ENCODE data around the gene MAP3K4. TPM values are rescaled to one million over a fixed set of nuclear protein-coding genes. Genes with fewer than 3 reads are reported as not detected.

The MAP3K4 gene
- total RNA-seq, 1 donor from 2014 or later: 47.7 TPM

GRCh38 chr6:161082215-161082614 is 90.6 kb downstream of the MAP3K4 start:
- H3K36me3 ChIP-seq: peaks cover 87% of the 10 kb centered on the region
- intact Hi-C loops (cut with DNase I): no loop called here

GRCh38 chr6:161085246-161085645 is 93.7 kb downstream of the MAP3K4 start:
- no peak overlapping the region for H3K4me3 ChIP-seq
- no peaks in the 10 kb centered on the region for H3K27me3 ChIP-seq
- no peak for DNase-seq
- intact Hi-C loops (cut with DNase I): no loop called here
- H3K27ac ChIP-seq: no peak overlapping the region
- no peak for TF ChIP-seq CTCF (IDR thresholded peaks at IDR 0.05)
- ATAC-seq: no peak
- H3K9me3 ChIP-seq: no peaks in the 10 kb centered on the region
- peaks cover 97% of the 10 kb centered on the region for H3K36me3 ChIP-seq
- H3K4me1 ChIP-seq: no peaks in the 10 kb centered on the region

More at GRCh38 chr6:161082215-161082614, 90.6 kb downstream of the MAP3K4 start:
- H3K4me3 ChIP-seq: no peak overlapping the region
- H3K27me3 ChIP-seq: no peaks in the 10 kb centered on the region
- no peaks in the 10 kb centered on the region for H3K4me1 ChIP-seq
- DNase-seq (no peak), ATAC-seq (no peak)
- H3K27ac ChIP-seq: no peak overlapping the region
- TF ChIP-seq CTCF (IDR thresholded peaks at IDR 0.05): no peak
- no peaks in the 10 kb centered on the region for H3K9me3 ChIP-seq

GRCh38 chr6:161088676-161089328 is 97.2 kb downstream of the MAP3K4 start:
- no peak for TF ChIP-seq CTCF (IDR thresholded peaks at IDR 0.05)
- intact Hi-C loops (cut with DNase I): no loop called here
- H3K36me3 ChIP-seq: peaks cover 92% of the 10 kb centered on the region
- H3K4me1 ChIP-seq: no peaks in the 10 kb centered on the region
- ATAC-seq: no peak
- H3K9me3 ChIP-seq: no peaks in the 10 kb centered on the region
- H3K4me3 ChIP-seq: no peak overlapping the region
- DNase-seq: no peak
- H3K27me3 ChIP-seq: no peaks in the 10 kb centered on the region
- no peak overlapping the region for H3K27ac ChIP-seq

GRCh38 chr6:161091151-161091550 is 99.6 kb downstream of the MAP3K4 start:
- H3K36me3 ChIP-seq: peaks cover 83% of the 10 kb centered on the region
- intact Hi-C loops (cut with DNase I): no loop called here
- no peak overlapping the region for H3K4me3 ChIP-seq
- no peaks in the 10 kb centered on the region for H3K9me3 ChIP-seq
- DNase-seq (no peak), ATAC-seq (no peak)
- no peaks in the 10 kb centered on the region for H3K27me3 ChIP-seq
- no peaks in the 10 kb centered on the region for H3K4me1 ChIP-seq
- TF ChIP-seq CTCF (IDR thresholded peaks at IDR 0.05): no peak
- no peak overlapping the region for H3K27ac ChIP-seq

GRCh38 chr6:161091972-161092701 is 100.6 kb downstream of the MAP3K4 start:
- Histone ChIP-seq H3K27me3 (no peaks in the 10 kb centered on the region), H3K27ac (no peak overlapping the region), H3K4me3 (no peak overlapping the region), H3K9me3 (no peaks in the 10 kb centered on the region), H3K4me1 (no peaks in the 10 kb centered on the region), H3K36me3 (peaks cover 85% of the 10 kb centered on the region)
- DNase-seq: no peak
- no peak for ATAC-seq
- TF ChIP-seq CTCF (IDR thresholded peaks at IDR 0.05): no peak
- intact Hi-C loops (cut with DNase I): no loop called here

Data from upper lobe of right lung (tissue), 1 donor.